HCT116 (cell line): ENCODE measurements around the gene ACY1. TPM values are rescaled to one million over a fixed set of nuclear protein-coding genes. Genes with fewer than 3 reads are reported as not detected.

Experiments used
- ATAC-seq: fragments of 200-7000 bp; cut with Tn5 transposase; 2 replicates; pipeline ENCODE4 v1.9.1; 2020; ENCODE audit warnings: mild to moderate bottlenecking, moderate library complexity
- BruUV-seq: library from RNA; stranded (reverse); fragments of 400-500 nt; replicated peaks from 2 replicates; lab custom pipeline; 2021; lab: Mats Ljungman, UMichigan
- CTCF ChIA-PET: fragments of 300-600 bp; sonication (Branson Sonifier 250); formaldehyde crosslinking; loops from one replicate; lab custom pipeline; 2021; ENCODE audit warnings: antibody characterized with exemption; lab: Charles Lee
- POLR2A ChIA-PET: fragments of 300-600, 350-600 bp; sonication (Branson Sonifier 250); formaldehyde crosslinking; loops from one replicate; lab custom pipeline; 2021; ENCODE audit warnings: antibody characterized with exemption; lab: Charles Lee
- RAD21 ChIA-PET, 2 experiments: fragments of 300-600 bp; sonication (Branson Sonifier 250); formaldehyde crosslinking; loops; one replicate each; lab custom pipeline; 2023; ENCODE audit warnings: low total read pairs in 2 of 2; ENCODE audit not compliant: uncharacterized antibody in 2 of 2, unreplicated experiment in 2 of 2, low non-redundant PET in 1 of 2; lab: Charles Lee
- DNase-seq: peaks from one replicate; pipeline ENCODE4 v3.0.0-alpha.2; 2010; ENCODE audit warnings: low read depth, low spot score
- H2AFZ ChIP-seq: fragments of 200-600 bp; shearing (Covaris generic), sonication (generic); 2 replicates; pipeline ENCODE4 v1.6.1; 2017; ENCODE audit warnings: low read depth, mixed run types, mixed read lengths, antibody characterized with exemption, low read length; ENCODE audit not compliant: poor library complexity, severe bottlenecking
- H3K27ac ChIP-seq: 2 replicates; pipeline ENCODE4 v1.5.1; 2012; ENCODE audit warnings: low read depth, low read length
- H3K27me3 ChIP-seq: fragments of 200-600 bp; sonication (generic); 2 replicates; pipeline ENCODE4 v1.6.1; 2016; ENCODE audit warnings: mixed run types, low read length, mixed read lengths; ENCODE audit not compliant: insufficient read depth
- H3K36me3 ChIP-seq, 2 experiments: fragments of 200-500 bp in 1 of 2; fragments of 200-600 bp in 1 of 2; sonication (Bioruptor generic) in 1 of 2; sonication (generic) in 1 of 2; 2 replicates each; pipeline versions ENCODE4 v1.5.1 to v1.6.1; 2014 to 2016; ENCODE audit warnings: low read length in 2 of 2, inconsistent platforms in 1 of 2, mixed read lengths in 1 of 2, mixed run types in 1 of 2; ENCODE audit not compliant: insufficient read depth in 2 of 2, control insufficient read depth in 1 of 2
- H3K4me1 ChIP-seq, 2 experiments: fragments of 200-600 bp in 1 of 2; sonication (generic) in 1 of 2; 2 replicates each; pipeline versions ENCODE4 v1.5.1 to v1.6.1; 2012 to 2017; ENCODE audit warnings: low read length in 2 of 2, inconsistent platforms in 1 of 2, mild to moderate bottlenecking in 1 of 2, mixed read lengths in 1 of 2, mixed run types in 1 of 2, moderate library complexity in 1 of 2; ENCODE audit not compliant: insufficient read depth in 2 of 2, control insufficient read depth in 1 of 2
- H3K4me2 ChIP-seq: fragments of 200-600 bp; sonication (generic); 2 replicates; pipeline ENCODE4 v1.6.1; 2017; ENCODE audit warnings: mixed run types, low read length, mixed read lengths
- H3K4me3 ChIP-seq, 2 experiments: fragments of 200-600 bp in 1 of 2; sonication (generic) in 1 of 2; replicated peaks in 1 of 2; 2 replicates each; pipeline ENCODE4 v1.5.1; 2011 to 2016; ENCODE audit warnings: low read length in 2 of 2, control low read depth in 1 of 2, low read depth in 1 of 2, mild to moderate bottlenecking in 1 of 2, mixed read lengths in 1 of 2, mixed run types in 1 of 2
- H3K79me2 ChIP-seq: fragments of 200-600 bp; sonication (generic); 2 replicates; pipeline ENCODE4 v1.6.1; 2017; ENCODE audit warnings: mild to moderate bottlenecking, mixed run types, low read length, moderate library complexity, mixed read lengths; ENCODE audit not compliant: insufficient read depth
- H3K9ac ChIP-seq: fragments of 200-600 bp; sonication (generic); 2 replicates; pipeline ENCODE4 v1.6.1; 2016; ENCODE audit warnings: low read length, mixed read lengths
- H3K9me2 ChIP-seq: fragments of 200-600 bp; sonication (generic), shearing (Covaris generic); 2 replicates; pipeline ENCODE4 v1.6.1; 2017; ENCODE audit warnings: mixed run types, mild to moderate bottlenecking, moderate library complexity; ENCODE audit not compliant: insufficient read depth
- H3K9me3 ChIP-seq, 2 experiments: fragments of 200-500 bp in 1 of 2; fragments of 200-600 bp in 1 of 2; sonication (Bioruptor generic) in 1 of 2; sonication (generic) in 1 of 2; 2 replicates each; pipeline ENCODE4 v1.6.1; 2014 to 2017; ENCODE audit warnings: low read length in 2 of 2, mixed read lengths in 2 of 2, inconsistent platforms in 1 of 2, low read depth in 1 of 2, mild to moderate bottlenecking in 1 of 2, mixed run types in 1 of 2, moderate library complexity in 1 of 2; ENCODE audit not compliant: control insufficient read depth in 1 of 2, insufficient read depth in 1 of 2
- H4K20me1 ChIP-seq: fragments of 200-600 bp; sonication (generic), shearing (Covaris generic); 2 replicates; pipeline ENCODE4 v1.6.1; 2017; ENCODE audit warnings: mixed run types, mild to moderate bottlenecking, moderate library complexity; ENCODE audit not compliant: insufficient read depth
- CTCF ChIP-seq, 3 experiments: fragments of 200-600 bp in 1 of 3; sonication (generic) in 1 of 3; IDR thresholded peaks in 2 of 3; conservative IDR thresholded peaks in 1 of 3; 2 replicates each; pipeline ENCODE4 v1.5.1; 2012 to 2017; ENCODE audit warnings: low read depth in 2 of 3, low read length in 2 of 3, antibody characterized with exemption in 1 of 3, borderline replicate concordance in 1 of 3, control low read depth in 1 of 3, mild to moderate bottlenecking in 1 of 3, mixed read lengths in 1 of 3, mixed run types in 1 of 3, moderate library complexity in 1 of 3; ENCODE audit not compliant: insufficient read depth in 1 of 3
- ELF1 ChIP-seq: IDR thresholded peaks from 2 replicates; pipeline ENCODE4 v1.6.1; 2012; ENCODE audit warnings: low read depth, borderline replicate concordance
- EZH2 ChIP-seq: fragments of 200-600 bp; sonication (generic); IDR thresholded peaks from 2 replicates; pipeline ENCODE4 v1.6.1; 2017; ENCODE audit warnings: antibody characterized with exemption, mixed run types
- EZH2phosphoT487 ChIP-seq: fragments of 200-600 bp; IDR thresholded peaks from 2 replicates; pipeline ENCODE4 v1.6.1; 2018; ENCODE audit warnings: antibody characterized with exemption, borderline replicate concordance
- JUND ChIP-seq: IDR thresholded peaks from 2 replicates; pipeline ENCODE4 v1.6.1; 2012
- POLR2A ChIP-seq: IDR thresholded peaks from 2 replicates; pipeline ENCODE4 v1.7.0; 2011; ENCODE audit warnings: borderline replicate concordance; ENCODE audit not compliant: insufficient read depth, insufficient read length; ENCODE audit errors: extremely low read depth
- POLR2AphosphoS5 ChIP-seq: IDR thresholded peaks from 2 replicates; pipeline ENCODE4 v1.6.1; 2011; ENCODE audit warnings: mild to moderate bottlenecking, low read depth, low read length, moderate library complexity
- RAD21 ChIP-seq: IDR thresholded peaks from 2 replicates; pipeline ENCODE4 v1.6.1; 2012; ENCODE audit warnings: low read depth, mild to moderate bottlenecking
- SIN3A ChIP-seq: IDR thresholded peaks from 2 replicates; pipeline ENCODE4 v1.6.1; 2012; ENCODE audit warnings: low read depth
- SP1 ChIP-seq: IDR thresholded peaks from 2 replicates; pipeline ENCODE4 v1.6.1; 2012; ENCODE audit warnings: low read depth
- SRF ChIP-seq: IDR thresholded peaks from 2 replicates; pipeline ENCODE4 v1.6.1; 2012; ENCODE audit warnings: low read depth
- ZBTB33 ChIP-seq: IDR thresholded peaks from 2 replicates; pipeline ENCODE4 v1.6.1; 2011; ENCODE audit warnings: mild to moderate bottlenecking, low read length, moderate library complexity; ENCODE audit not compliant: insufficient replicate concordance; ENCODE audit errors: extremely low read depth
- intact Hi-C: fragments of 100-400 bp; cut with micrococcal nuclease; formaldehyde crosslinking; loops from 2 replicates; pipeline ENCODE4 v1.10.0; 2022
- total RNA-seq: library from RNA; stranded (reverse); gene quantifications from one replicate; pipeline ENCODE4 v1.2.1, GENCODE V29; 2021; ENCODE audit not compliant: unreplicated experiment
- TF ChIP-seq, protein P1 (sequence below): IDR thresholded peaks from 2 replicates; pipeline ENCODE4 v1.6.1; 2012; ENCODE audit warnings: low read depth
- TF ChIP-seq, protein P2 (sequence below): IDR thresholded peaks from 2 replicates; pipeline ENCODE4 v1.6.1; 2012

The ACY1 gene
- total RNA-seq, 1 experiment from 2014 or later: 73.2 TPM

GRCh38 chr3:52021489-52022268 is 38.3 kb downstream of the ACY1 start:
- no peaks in the 10 kb centered on the region for H3K79me2 ChIP-seq
- no TSS peak for BruUV-seq
- no peaks in the 10 kb centered on the region for H3K9me3 ChIP-seq
- no peaks in the 10 kb centered on the region for H3K9me2 ChIP-seq
- no peak overlapping the region for H3K4me2 ChIP-seq
- intact Hi-C loops: no loop called here
- ATAC-seq: no peak
- no peak overlapping the region for H3K9ac ChIP-seq
- H2AFZ ChIP-seq: no peak overlapping the region
- H3K36me3 ChIP-seq: no peaks in the 10 kb centered on the region
- DNase-seq: no peak
- CTCF ChIA-PET: no interaction called here
- RAD21 ChIA-PET: no interaction called here
- no peaks in the 10 kb centered on the region for H4K20me1 ChIP-seq
- no peak overlapping the region for H3K27ac ChIP-seq
- POLR2A ChIA-PET: no interaction called here
- TF ChIP-seq CTCF (IDR thresholded peaks at IDR 0.05 in 2 of 3, conservative IDR thresholded peaks at IDR 0.05 in 1 of 3; ENCODE audit: borderline replicate concordance in 1 of 3, insufficient read depth in 1 of 3, low read depth in 2 of 3, low read length in 2 of 3): no peak
- TF ChIP-seq, protein P1, sequence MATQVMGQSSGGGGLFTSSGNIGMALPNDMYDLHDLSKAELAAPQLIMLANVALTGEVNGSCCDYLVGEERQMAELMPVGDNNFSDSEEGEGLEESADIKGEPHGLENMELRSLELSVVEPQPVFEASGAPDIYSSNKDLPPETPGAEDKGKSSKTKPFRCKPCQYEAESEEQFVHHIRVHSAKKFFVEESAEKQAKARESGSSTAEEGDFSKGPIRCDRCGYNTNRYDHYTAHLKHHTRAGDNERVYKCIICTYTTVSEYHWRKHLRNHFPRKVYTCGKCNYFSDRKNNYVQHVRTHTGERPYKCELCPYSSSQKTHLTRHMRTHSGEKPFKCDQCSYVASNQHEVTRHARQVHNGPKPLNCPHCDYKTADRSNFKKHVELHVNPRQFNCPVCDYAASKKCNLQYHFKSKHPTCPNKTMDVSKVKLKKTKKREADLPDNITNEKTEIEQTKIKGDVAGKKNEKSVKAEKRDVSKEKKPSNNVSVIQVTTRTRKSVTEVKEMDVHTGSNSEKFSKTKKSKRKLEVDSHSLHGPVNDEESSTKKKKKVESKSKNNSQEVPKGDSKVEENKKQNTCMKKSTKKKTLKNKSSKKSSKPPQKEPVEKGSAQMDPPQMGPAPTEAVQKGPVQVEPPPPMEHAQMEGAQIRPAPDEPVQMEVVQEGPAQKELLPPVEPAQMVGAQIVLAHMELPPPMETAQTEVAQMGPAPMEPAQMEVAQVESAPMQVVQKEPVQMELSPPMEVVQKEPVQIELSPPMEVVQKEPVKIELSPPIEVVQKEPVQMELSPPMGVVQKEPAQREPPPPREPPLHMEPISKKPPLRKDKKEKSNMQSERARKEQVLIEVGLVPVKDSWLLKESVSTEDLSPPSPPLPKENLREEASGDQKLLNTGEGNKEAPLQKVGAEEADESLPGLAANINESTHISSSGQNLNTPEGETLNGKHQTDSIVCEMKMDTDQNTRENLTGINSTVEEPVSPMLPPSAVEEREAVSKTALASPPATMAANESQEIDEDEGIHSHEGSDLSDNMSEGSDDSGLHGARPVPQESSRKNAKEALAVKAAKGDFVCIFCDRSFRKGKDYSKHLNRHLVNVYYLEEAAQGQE: no peak
- TF ChIP-seq SRF: no peak
- no peak for TF ChIP-seq POLR2A
- no peak for TF ChIP-seq EZH2phosphoT487
- no peak for TF ChIP-seq ELF1
- no peak for TF ChIP-seq SP1
- TF ChIP-seq, protein P2, sequence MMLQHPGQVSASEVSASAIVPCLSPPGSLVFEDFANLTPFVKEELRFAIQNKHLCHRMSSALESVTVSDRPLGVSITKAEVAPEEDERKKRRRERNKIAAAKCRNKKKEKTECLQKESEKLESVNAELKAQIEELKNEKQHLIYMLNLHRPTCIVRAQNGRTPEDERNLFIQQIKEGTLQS: no peak
- no peak for TF ChIP-seq ZBTB33
- TF ChIP-seq POLR2AphosphoS5: no peak
- no peak for TF ChIP-seq EZH2
- no peak for TF ChIP-seq RAD21
- no peak for TF ChIP-seq JUND
- TF ChIP-seq SIN3A: no peak
- TF ChIP-seq, all 23 proteins: peak for 0
- no peaks in the 10 kb centered on the region for H3K27me3 ChIP-seq
- no peak overlapping the region for H3K4me3 ChIP-seq
- peaks cover 9 to 22% of the 10 kb centered on the region in 2 experiments; a peak in 3 of 4 replicates for H3K4me1 ChIP-seq
